A549 (cell line): ENCODE results near the gene MYLK4. TPM values are rescaled to one million over a fixed set of nuclear protein-coding genes. Genes with fewer than 3 reads are reported as not detected.

Experiments used
- ATAC-seq, 2 experiments: fragments of 200-7000 bp in 1 of 2; fragments of >200 bp in 1 of 2; cut with Nextera tagmentation in 1 of 2; cut with Tn5 transposase in 1 of 2; 3 replicates each; pipeline versions ENCODE4 v1.8.0 to v1.9.1; 2018 to 2020; ENCODE audit warnings: mild to moderate bottlenecking in 1 of 2, moderate library complexity in 1 of 2
- CTCF ChIA-PET: fragments of 300-600 bp; sonication (Branson Sonifier 250); formaldehyde crosslinking; extraction: SDS; loops from one replicate; lab custom pipeline; 2021; ENCODE audit warnings: antibody characterized with exemption, inconsistent platforms; lab: Yijun Ruan, JAX
- POLR2A ChIA-PET: fragments of 350-600 bp; formaldehyde crosslinking; extraction: SDS; loops from one replicate; lab custom pipeline; 2021; ENCODE audit warnings: antibody characterized with exemption, inconsistent platforms; lab: Yijun Ruan, JAX
- DNase-seq, 2 experiments: peaks; one replicate each; pipeline versions ENCODE4 v3.0.0 to v3.0.0-alpha.2; 2011 to 2016; ENCODE audit warnings: low read depth in 1 of 2, low spot score in 1 of 2
- FAIRE-seq: peaks from 2 replicates; lab custom pipeline; 2011; peaks lifted over from hg19 to GRCh38; lab: Jason Lieb, UNC
- H3K27ac ChIP-seq, 2 experiments: fragments of >200 bp; sonication (Bioruptor Twin); formaldehyde crosslinking; 3 replicates each; pipeline ENCODE4 v1.5.1; 2016 to 2017
- H3K4me1 ChIP-seq: fragments of >200 bp; sonication (Bioruptor Twin); formaldehyde crosslinking; 3 replicates; pipeline ENCODE4 v1.6.1; 2016
- H3K4me2 ChIP-seq: fragments of >200 bp; sonication (Bioruptor Twin); formaldehyde crosslinking; 3 replicates; pipeline ENCODE4 v1.6.1; 2016
- H3K4me3 ChIP-seq: fragments of >200 bp; sonication (Bioruptor Twin); formaldehyde crosslinking; 3 replicates; pipeline ENCODE4 v1.5.1; 2016
- H3K9me3 ChIP-seq: fragments of >200 bp; sonication (Bioruptor Twin); formaldehyde crosslinking; 3 replicates; pipeline ENCODE4 v1.6.1; 2016
- BCL3 ChIP-seq: fragments of >200 bp; sonication (Bioruptor Twin); formaldehyde crosslinking; IDR thresholded peaks from 3 replicates; pipeline ENCODE4 v1.6.1; 2016
- CBX2 ChIP-seq: fragments of 200-600 bp; sonication (generic); IDR thresholded peaks from 2 replicates; pipeline ENCODE4 v1.6.1; 2016; ENCODE audit warnings: low read depth, mild to moderate bottlenecking, borderline replicate concordance
- CBX8 ChIP-seq: fragments of 200-600 bp; sonication (generic); IDR thresholded peaks from 2 replicates; pipeline ENCODE4 v1.6.1; 2016
- CEBPB ChIP-seq, 2 experiments: fragments of >200 bp in 1 of 2; sonication (Bioruptor Twin) in 1 of 2; formaldehyde crosslinking in 1 of 2; IDR thresholded peaks; 2 replicates each; pipeline ENCODE4 v1.6.1; 2012 to 2016
- CHD2 ChIP-seq: fragments of 150-350 bp; IDR thresholded peaks from 2 replicates; pipeline ENCODE4 v1.6.1; 2014; ENCODE audit warnings: low read length; ENCODE audit not compliant: partially characterized antibody
- CTCF ChIP-seq: fragments of >200 bp; sonication (Bioruptor Twin); formaldehyde crosslinking; IDR thresholded peaks from 3 replicates; pipeline ENCODE4 v1.5.1; 2016
- E2F6 ChIP-seq: IDR thresholded peaks from 2 replicates; pipeline ENCODE4 v1.6.1; 2012; ENCODE audit warnings: low read depth, borderline replicate concordance
- EHF ChIP-seq: fragments of 250-450 bp; sonication (Bioruptor Pico); IDR thresholded peaks from 2 replicates; pipeline ENCODE4 v1.5.0; 2020; ENCODE audit warnings: mild to moderate bottlenecking
- EP300 ChIP-seq, 2 experiments: fragments of >200 bp; sonication (Bioruptor Twin); formaldehyde crosslinking; IDR thresholded peaks; 2 replicates in 1 of 2; 3 replicates in 1 of 2; pipeline ENCODE4 v1.6.1; 2016 to 2017
- FOSB ChIP-seq: fragments of 250-450 bp; sonication (Bioruptor Pico); IDR thresholded peaks from 2 replicates; pipeline ENCODE4 v1.5.0; 2020; ENCODE audit warnings: mild to moderate bottlenecking, moderate library complexity
- HDAC2 ChIP-seq: fragments of 200-600 bp; sonication (generic); IDR thresholded peaks from 2 replicates; pipeline ENCODE4 v1.6.1; 2016
- HES2 ChIP-seq: fragments of >200 bp; sonication (Bioruptor Twin); formaldehyde crosslinking; IDR thresholded peaks from 2 replicates; pipeline ENCODE4 v1.6.1; 2016
- HMGXB4 ChIP-seq: fragments of 250-450 bp; sonication (Bioruptor Pico); IDR thresholded peaks from 2 replicates; pipeline ENCODE4 v1.5.0; 2021; ENCODE audit warnings: mild to moderate bottlenecking, moderate library complexity, borderline replicate concordance
- JUN ChIP-seq, 2 experiments: fragments of >200 bp; sonication (Bioruptor Twin); formaldehyde crosslinking; IDR thresholded peaks; 2 replicates in 1 of 2; 3 replicates in 1 of 2; pipeline ENCODE4 v1.6.1; 2016 to 2017
- KDM5A ChIP-seq: fragments of 200-600 bp; sonication (generic); IDR thresholded peaks from 2 replicates; pipeline ENCODE4 v1.6.1; 2016; ENCODE audit warnings: antibody characterized with exemption, mild to moderate bottlenecking
- MAFK ChIP-seq: fragments of 450-650 bp; IDR thresholded peaks from 2 replicates; pipeline ENCODE4 v1.6.1; 2014; ENCODE audit not compliant: partially characterized antibody
- MAX ChIP-seq: IDR thresholded peaks from 2 replicates; pipeline ENCODE4 v1.6.1; 2012
- NR3C1 ChIP-seq: fragments of >200 bp; sonication (Bioruptor Twin); formaldehyde crosslinking; IDR thresholded peaks from 3 replicates; pipeline ENCODE4 v1.6.1; 2017
- PHF8 ChIP-seq: fragments of 200-600 bp; sonication (generic); IDR thresholded peaks from 2 replicates; pipeline ENCODE4 v1.6.1; 2016; ENCODE audit warnings: low read depth, mild to moderate bottlenecking, antibody characterized with exemption, moderate library complexity, borderline replicate concordance
- POLR2A ChIP-seq: IDR thresholded peaks from 2 replicates; pipeline ENCODE4 v1.6.1; 2012; ENCODE audit warnings: mild to moderate bottlenecking, low read length
- RCOR1 ChIP-seq: fragments of 150-350 bp; IDR thresholded peaks from 2 replicates; pipeline ENCODE4 v1.6.1; 2014; ENCODE audit warnings: antibody characterized with exemption, low read length, low read depth
- REST ChIP-seq: fragments of 200-600 bp; sonication (generic); IDR thresholded peaks from 2 replicates; pipeline ENCODE4 v1.6.1; 2016; ENCODE audit warnings: antibody characterized with exemption, mild to moderate bottlenecking, moderate library complexity
- RFX5 ChIP-seq: fragments of 450-650 bp; IDR thresholded peaks from 2 replicates; pipeline ENCODE4 v1.7.1; 2014; ENCODE audit warnings: antibody characterized with exemption, mild to moderate bottlenecking, moderate library complexity
- SMC3 ChIP-seq: fragments of >200 bp; sonication (Bioruptor Twin); formaldehyde crosslinking; IDR thresholded peaks from 3 replicates; pipeline ENCODE4 v1.6.1; 2018; ENCODE audit warnings: inconsistent platforms
- SREBF2 ChIP-seq: fragments of 450-650 bp; IDR thresholded peaks from 2 replicates; pipeline ENCODE4 v1.6.1; 2014; ENCODE audit warnings: mild to moderate bottlenecking, moderate library complexity
- TFCP2L1 ChIP-seq: fragments of 250-450 bp; sonication (Bioruptor Pico); IDR thresholded peaks from 2 replicates; pipeline ENCODE4 v1.5.0; 2021; ENCODE audit warnings: mild to moderate bottlenecking
- ZNF302 ChIP-seq: fragments of 250-450 bp; sonication (Bioruptor Pico); IDR thresholded peaks from 2 replicates; pipeline ENCODE4 v1.9.0; 2021; ENCODE audit warnings: inconsistent platforms, mild to moderate bottlenecking, moderate library complexity
- WGBS: methylation state at CpG from one replicate; pipeline ENCODE4 v1.1.6; 2017; ENCODE audit errors: missing lambda C conversion rate; 5-methylcytosine and 5-hydroxymethylcytosine counted together
- polyA plus RNA-seq, 4 experiments: library from polyadenylated mRNA; depleted of rRNA in 3 of 4; stranded (reverse); fragments of >200 nt; fragmentation: RNase III in 1 of 4; extraction: RNeasy Plus Mini Kit Qiagen cat#74134 plus additional on column Dnase treatment in 1 of 4; gene quantifications; 2 replicates in 3 of 4; 3 replicates in 1 of 4; pipeline ENCODE4 v1.2.3, GENCODE V29; 2011 to 2017

The MYLK4 gene
- polyA plus RNA-seq, 2 of the 4 experiments (the other 2 are of a cell fraction) = 0.14 to 0.21 TPM

GRCh38 chr6:2640551-2640950 lies 110.2 kb downstream of the MYLK4 start:
- ChIA-PET CTCF (no interaction called here), POLR2A (no interaction called here)
- WGBS = 53% methylated on average over 4 of the region's 4 CpGs
- H3K4me3 ChIP-seq = no peak overlapping the region
- H3K9me3 ChIP-seq = no peaks in the 10 kb centered on the region
- no peak for DNase-seq
- H3K27ac ChIP-seq = no peak overlapping the region
- no peak for TF ChIP-seq REST
- TF ChIP-seq KDM5A = no peak
- no peak for TF ChIP-seq RFX5
- TF ChIP-seq POLR2A = no peak
- no peak for TF ChIP-seq CBX2
- TF ChIP-seq MAFK = no peak
- TF ChIP-seq CHD2 = no peak
- no peak for TF ChIP-seq E2F6
- TF ChIP-seq NR3C1 = no peak
- TF ChIP-seq TFCP2L1 = no peak
- TF ChIP-seq MAX = no peak
- TF ChIP-seq SREBF2 = no peak
- TF ChIP-seq ZNF302 (CRISPR knock-in tag) = no peak
- TF ChIP-seq RCOR1 = no peak
- TF ChIP-seq CBX8 = no peak
- no peak overlapping the region for H3K4me2 ChIP-seq
- no peak for FAIRE-seq
- ATAC-seq = no peak
- H3K4me1 ChIP-seq = no peaks in the 10 kb centered on the region

GRCh38 chr6:2639896-2640295 lies 110.8 kb downstream of the MYLK4 start:
- no peak for TF ChIP-seq HES2
- no peak for TF ChIP-seq BCL3
- no peak for TF ChIP-seq FOSB (CRISPR knock-in tag)
- no peak for TF ChIP-seq EP300 (IDR thresholded peaks at IDR 0.05)
- no peak for TF ChIP-seq HDAC2
- TF ChIP-seq PHF8 = no peak
- TF ChIP-seq HMGXB4 (CRISPR knock-in tag) = no peak
- no peak for TF ChIP-seq CEBPB (IDR thresholded peaks at IDR 0.05)
- no peak for TF ChIP-seq CTCF
- no peak for TF ChIP-seq JUN (IDR thresholded peaks at IDR 0.05)
- TF ChIP-seq SMC3 = no peak
- TF ChIP-seq RFX5 = no peak
- no peak for TF ChIP-seq EHF
- ATAC-seq = no peak
- no peak for DNase-seq
- 62% methylated on average over 5 of the region's 8 CpGs for WGBS
- Histone ChIP-seq H3K4me3 (no peak overlapping the region), H3K9me3 (no peaks in the 10 kb centered on the region), H3K27ac (no peak overlapping the region), H3K4me2 (no peak overlapping the region), H3K4me1 (peaks cover 2% of the 10 kb centered on the region)
- no peak for FAIRE-seq
- CTCF ChIA-PET = interaction anchor here (0.6 to 0.7 kb wide), 2 partner anchors 12 to 254 kb away, joined by 3 to 4 read pairs; no protein-coding TSS in a partner anchor
- POLR2A ChIA-PET = no interaction called here
